ENCODE results near the gene PPAN.

DNA sequence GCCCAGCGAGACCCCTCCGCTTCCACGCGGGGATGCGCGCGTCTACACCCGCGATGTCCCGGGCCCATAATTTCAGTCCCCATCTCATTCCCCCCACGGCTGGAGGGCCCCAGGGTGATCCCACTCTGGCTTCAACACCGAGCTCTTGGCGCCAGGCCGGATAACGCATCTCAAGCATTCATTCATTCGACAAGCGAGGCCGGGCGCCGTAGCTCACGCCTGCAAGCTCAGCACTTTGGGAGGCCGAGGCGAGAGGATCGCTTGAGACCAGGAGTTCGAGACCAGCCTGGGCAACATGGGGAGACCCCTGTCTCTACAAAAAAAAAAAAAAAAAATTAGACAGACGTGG is 9.6 kb upstream of the PPAN start:
- no peak for TF ChIP-seq KLF9 (tag by site-specific recombination; IDR thresholded peaks at IDR 0.05; ENCODE audit: low read depth)
- TF ChIP-seq ZNF174 (tag by site-specific recombination; IDR thresholded peaks at IDR 0.05): no peak
- TF ChIP-seq, protein P1, sequence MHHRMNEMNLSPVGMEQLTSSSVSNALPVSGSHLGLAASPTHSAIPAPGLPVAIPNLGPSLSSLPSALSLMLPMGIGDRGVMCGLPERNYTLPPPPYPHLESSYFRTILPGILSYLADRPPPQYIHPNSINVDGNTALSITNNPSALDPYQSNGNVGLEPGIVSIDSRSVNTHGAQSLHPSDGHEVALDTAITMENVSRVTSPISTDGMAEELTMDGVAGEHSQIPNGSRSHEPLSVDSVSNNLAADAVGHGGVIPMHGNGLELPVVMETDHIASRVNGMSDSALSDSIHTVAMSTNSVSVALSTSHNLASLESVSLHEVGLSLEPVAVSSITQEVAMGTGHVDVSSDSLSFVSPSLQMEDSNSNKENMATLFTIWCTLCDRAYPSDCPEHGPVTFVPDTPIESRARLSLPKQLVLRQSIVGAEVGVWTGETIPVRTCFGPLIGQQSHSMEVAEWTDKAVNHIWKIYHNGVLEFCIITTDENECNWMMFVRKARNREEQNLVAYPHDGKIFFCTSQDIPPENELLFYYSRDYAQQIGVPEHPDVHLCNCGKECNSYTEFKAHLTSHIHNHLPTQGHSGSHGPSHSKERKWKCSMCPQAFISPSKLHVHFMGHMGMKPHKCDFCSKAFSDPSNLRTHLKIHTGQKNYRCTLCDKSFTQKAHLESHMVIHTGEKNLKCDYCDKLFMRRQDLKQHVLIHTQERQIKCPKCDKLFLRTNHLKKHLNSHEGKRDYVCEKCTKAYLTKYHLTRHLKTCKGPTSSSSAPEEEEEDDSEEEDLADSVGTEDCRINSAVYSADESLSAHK (tag by site-specific recombination; IDR thresholded peaks at IDR 0.05): no peak
- no peak for TF ChIP-seq KLF10 (tag by site-specific recombination; IDR thresholded peaks at IDR 0.05)
- TF ChIP-seq, protein P2, sequence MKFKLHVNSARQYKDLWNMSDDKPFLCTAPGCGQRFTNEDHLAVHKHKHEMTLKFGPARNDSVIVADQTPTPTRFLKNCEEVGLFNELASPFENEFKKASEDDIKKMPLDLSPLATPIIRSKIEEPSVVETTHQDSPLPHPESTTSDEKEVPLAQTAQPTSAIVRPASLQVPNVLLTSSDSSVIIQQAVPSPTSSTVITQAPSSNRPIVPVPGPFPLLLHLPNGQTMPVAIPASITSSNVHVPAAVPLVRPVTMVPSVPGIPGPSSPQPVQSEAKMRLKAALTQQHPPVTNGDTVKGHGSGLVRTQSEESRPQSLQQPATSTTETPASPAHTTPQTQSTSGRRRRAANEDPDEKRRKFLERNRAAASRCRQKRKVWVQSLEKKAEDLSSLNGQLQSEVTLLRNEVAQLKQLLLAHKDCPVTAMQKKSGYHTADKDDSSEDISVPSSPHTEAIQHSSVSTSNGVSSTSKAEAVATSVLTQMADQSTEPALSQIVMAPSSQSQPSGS (tag by site-specific recombination; IDR thresholded peaks at IDR 0.05; ENCODE audit: low read depth): no peak
- TF ChIP-seq ZNF138 (tag by site-specific recombination; IDR thresholded peaks at IDR 0.05; ENCODE audit: borderline replicate concordance): no peak
- TF ChIP-seq ZNF76 (tag by site-specific recombination; IDR thresholded peaks at IDR 0.05; ENCODE audit: borderline replicate concordance, low read depth): no peak
- TF ChIP-seq, protein P3, sequence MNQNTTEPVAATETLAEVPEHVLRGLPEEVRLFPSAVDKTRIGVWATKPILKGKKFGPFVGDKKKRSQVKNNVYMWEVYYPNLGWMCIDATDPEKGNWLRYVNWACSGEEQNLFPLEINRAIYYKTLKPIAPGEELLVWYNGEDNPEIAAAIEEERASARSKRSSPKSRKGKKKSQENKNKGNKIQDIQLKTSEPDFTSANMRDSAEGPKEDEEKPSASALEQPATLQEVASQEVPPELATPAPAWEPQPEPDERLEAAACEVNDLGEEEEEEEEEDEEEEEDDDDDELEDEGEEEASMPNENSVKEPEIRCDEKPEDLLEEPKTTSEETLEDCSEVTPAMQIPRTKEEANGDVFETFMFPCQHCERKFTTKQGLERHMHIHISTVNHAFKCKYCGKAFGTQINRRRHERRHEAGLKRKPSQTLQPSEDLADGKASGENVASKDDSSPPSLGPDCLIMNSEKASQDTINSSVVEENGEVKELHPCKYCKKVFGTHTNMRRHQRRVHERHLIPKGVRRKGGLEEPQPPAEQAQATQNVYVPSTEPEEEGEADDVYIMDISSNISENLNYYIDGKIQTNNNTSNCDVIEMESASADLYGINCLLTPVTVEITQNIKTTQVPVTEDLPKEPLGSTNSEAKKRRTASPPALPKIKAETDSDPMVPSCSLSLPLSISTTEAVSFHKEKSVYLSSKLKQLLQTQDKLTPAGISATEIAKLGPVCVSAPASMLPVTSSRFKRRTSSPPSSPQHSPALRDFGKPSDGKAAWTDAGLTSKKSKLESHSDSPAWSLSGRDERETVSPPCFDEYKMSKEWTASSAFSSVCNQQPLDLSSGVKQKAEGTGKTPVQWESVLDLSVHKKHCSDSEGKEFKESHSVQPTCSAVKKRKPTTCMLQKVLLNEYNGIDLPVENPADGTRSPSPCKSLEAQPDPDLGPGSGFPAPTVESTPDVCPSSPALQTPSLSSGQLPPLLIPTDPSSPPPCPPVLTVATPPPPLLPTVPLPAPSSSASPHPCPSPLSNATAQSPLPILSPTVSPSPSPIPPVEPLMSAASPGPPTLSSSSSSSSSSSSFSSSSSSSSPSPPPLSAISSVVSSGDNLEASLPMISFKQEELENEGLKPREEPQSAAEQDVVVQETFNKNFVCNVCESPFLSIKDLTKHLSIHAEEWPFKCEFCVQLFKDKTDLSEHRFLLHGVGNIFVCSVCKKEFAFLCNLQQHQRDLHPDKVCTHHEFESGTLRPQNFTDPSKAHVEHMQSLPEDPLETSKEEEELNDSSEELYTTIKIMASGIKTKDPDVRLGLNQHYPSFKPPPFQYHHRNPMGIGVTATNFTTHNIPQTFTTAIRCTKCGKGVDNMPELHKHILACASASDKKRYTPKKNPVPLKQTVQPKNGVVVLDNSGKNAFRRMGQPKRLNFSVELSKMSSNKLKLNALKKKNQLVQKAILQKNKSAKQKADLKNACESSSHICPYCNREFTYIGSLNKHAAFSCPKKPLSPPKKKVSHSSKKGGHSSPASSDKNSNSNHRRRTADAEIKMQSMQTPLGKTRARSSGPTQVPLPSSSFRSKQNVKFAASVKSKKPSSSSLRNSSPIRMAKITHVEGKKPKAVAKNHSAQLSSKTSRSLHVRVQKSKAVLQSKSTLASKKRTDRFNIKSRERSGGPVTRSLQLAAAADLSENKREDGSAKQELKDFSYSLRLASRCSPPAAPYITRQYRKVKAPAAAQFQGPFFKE (tag by site-specific recombination; IDR thresholded peaks at IDR 0.05; ENCODE audit: borderline replicate concordance): no peak
- TF ChIP-seq, protein P4, sequence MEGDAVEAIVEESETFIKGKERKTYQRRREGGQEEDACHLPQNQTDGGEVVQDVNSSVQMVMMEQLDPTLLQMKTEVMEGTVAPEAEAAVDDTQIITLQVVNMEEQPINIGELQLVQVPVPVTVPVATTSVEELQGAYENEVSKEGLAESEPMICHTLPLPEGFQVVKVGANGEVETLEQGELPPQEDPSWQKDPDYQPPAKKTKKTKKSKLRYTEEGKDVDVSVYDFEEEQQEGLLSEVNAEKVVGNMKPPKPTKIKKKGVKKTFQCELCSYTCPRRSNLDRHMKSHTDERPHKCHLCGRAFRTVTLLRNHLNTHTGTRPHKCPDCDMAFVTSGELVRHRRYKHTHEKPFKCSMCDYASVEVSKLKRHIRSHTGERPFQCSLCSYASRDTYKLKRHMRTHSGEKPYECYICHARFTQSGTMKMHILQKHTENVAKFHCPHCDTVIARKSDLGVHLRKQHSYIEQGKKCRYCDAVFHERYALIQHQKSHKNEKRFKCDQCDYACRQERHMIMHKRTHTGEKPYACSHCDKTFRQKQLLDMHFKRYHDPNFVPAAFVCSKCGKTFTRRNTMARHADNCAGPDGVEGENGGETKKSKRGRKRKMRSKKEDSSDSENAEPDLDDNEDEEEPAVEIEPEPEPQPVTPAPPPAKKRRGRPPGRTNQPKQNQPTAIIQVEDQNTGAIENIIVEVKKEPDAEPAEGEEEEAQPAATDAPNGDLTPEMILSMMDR (tag by site-specific recombination; IDR thresholded peaks at IDR 0.05): no peak
- TF ChIP-seq ZNF37A (tag by site-specific recombination; IDR thresholded peaks at IDR 0.05): no peak
- no peak for TF ChIP-seq HOXD13 (CRISPR knock-in tag; IDR thresholded peaks at IDR 0.05; ENCODE audit: borderline replicate concordance)
- no peak for TF ChIP-seq ZNF335 (tag by site-specific recombination; conservative IDR thresholded peaks at IDR 0.05)
- TF ChIP-seq, protein P5, sequence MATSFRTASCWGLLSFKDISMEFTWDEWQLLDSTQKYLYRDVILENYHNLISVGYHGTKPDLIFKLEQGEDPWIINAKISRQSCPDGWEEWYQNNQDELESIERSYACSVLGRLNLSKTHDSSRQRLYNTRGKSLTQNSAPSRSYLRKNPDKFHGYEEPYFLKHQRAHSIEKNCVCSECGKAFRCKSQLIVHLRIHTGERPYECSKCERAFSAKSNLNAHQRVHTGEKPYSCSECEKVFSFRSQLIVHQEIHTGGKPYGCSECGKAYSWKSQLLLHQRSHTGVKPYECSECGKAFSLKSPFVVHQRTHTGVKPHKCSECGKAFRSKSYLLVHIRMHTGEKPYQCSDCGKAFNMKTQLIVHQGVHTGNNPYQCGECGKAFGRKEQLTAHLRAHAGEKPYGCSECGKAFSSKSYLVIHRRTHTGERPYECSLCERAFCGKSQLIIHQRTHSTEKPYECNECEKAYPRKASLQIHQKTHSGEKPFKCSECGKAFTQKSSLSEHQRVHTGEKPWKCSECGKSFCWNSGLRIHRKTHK (tag by site-specific recombination; IDR thresholded peaks at IDR 0.05): no peak
- no peak for TF ChIP-seq ZBTB1 (tag by site-specific recombination; IDR thresholded peaks at IDR 0.05)
